ENCODE measurements around the gene NCCRP1. TPM values are rescaled to one million over a fixed set of nuclear protein-coding genes. Genes with fewer than 3 reads are reported as not detected.
A peak's percentile ranks its signal among the peaks of the same experiment; 100 is the strongest.

NCCRP1 gene
- total RNA-seq, 1 donor from 2014 or later, result not detected

GRCh38 chr19:39164289-39164688 is 32.5 kb upstream of the NCCRP1 start:
- no peak for DNase-seq (ENCODE audit: low spot score)

GRCh38 chr19:39165857-39166256 is 30.9 kb upstream of the NCCRP1 start:
- no peak for DNase-seq (ENCODE audit: low spot score)

- no peak for DNase-seq (ENCODE audit: low spot score)
Measured at GRCh38 chr19:39166571-39167391, 30.0 kb upstream of the NCCRP1 start.

- DNase-seq (ENCODE audit: low spot score), result no peak
Measured at GRCh38 chr19:39167461-39168257, 29.1 kb upstream of the NCCRP1 start.

- peak; percentile 78 for DNase-seq (ENCODE audit: low spot score)
Measured at GRCh38 chr19:39168258-39169142, 28.3 kb upstream of the NCCRP1 start.

GRCh38 chr19:39169143-39169810 is 27.5 kb upstream of the NCCRP1 start:
- peak; percentile 85 for DNase-seq (ENCODE audit: low spot score)

GRCh38 chr19:39170386-39171231 is 26.2 kb upstream of the NCCRP1 start:
- peak; percentile 82 for DNase-seq (ENCODE audit: low spot score)

GRCh38 chr19:39171479-39172465 is 25.0 kb upstream of the NCCRP1 start:
- DNase-seq (ENCODE audit: low spot score), result no peak

GRCh38 chr19:39172700-39173501 is 23.9 kb upstream of the NCCRP1 start:
- DNase-seq (ENCODE audit: low spot score), result no peak

GRCh38 chr19:39173502-39173991 is 23.2 kb upstream of the NCCRP1 start:
- DNase-seq (ENCODE audit: low spot score), result no peak

GRCh38 chr19:39174142-39174541 is 22.6 kb upstream of the NCCRP1 start:
- no peak for DNase-seq (ENCODE audit: low spot score)

- DNase-seq (ENCODE audit: low spot score), result no peak
Measured at GRCh38 chr19:39174558-39175544, 21.9 kb upstream of the NCCRP1 start.

GRCh38 chr19:39175564-39175963 is 21.2 kb upstream of the NCCRP1 start:
- no peak for DNase-seq (ENCODE audit: low spot score)

GRCh38 chr19:39177110-39177699 is 19.6 kb upstream of the NCCRP1 start:
- no peak for DNase-seq (ENCODE audit: low spot score)

GRCh38 chr19:39177736-39178135 is 19.0 kb upstream of the NCCRP1 start:
- DNase-seq (ENCODE audit: low spot score), result no peak
